Measurements from ENCODE around the gene TTC7B. TPM values are rescaled to one million over a fixed set of nuclear protein-coding genes. Genes with fewer than 3 reads are reported as not detected.

Gene TTC7B
- total and polyA plus RNA-seq, 7 donors, result 5.5 to 70.9 (median 46.8) TPM

GRCh38 chr14:90616881-90617280, 199.3 kb downstream of the TTC7B start:
- TF ChIP-seq POLR2AphosphoS5 (IDR thresholded peaks at IDR 0.05) (no peak), POLR2A (IDR thresholded peaks at IDR 0.05) (no peak), EP300 (IDR thresholded peaks at IDR 0.05) (no peak), CTCF (IDR thresholded peaks at IDR 0.05) (no peak)
- WGBS, 2 donors, result 49 to 65% methylated on average over 7 of the region's 7 CpGs

GRCh38 chr14:90616313-90616712, 199.9 kb downstream of the TTC7B start:
- Histone ChIP-seq H3K9me3 (no peaks in the 10 kb centered on the region), H3K4me1 (peaks cover 0 to 32% (median 9%) of the 10 kb centered on the region in 4 donors), H3K27me3 (no peaks in the 10 kb centered on the region), H3K27ac (peak overlapping the region in 1 of 4 donors; percentile 47), H3K36me3 (peaks cover 0 to 6% (median 1%) of the 10 kb centered on the region in 4 donors), H3K4me3 (no peak overlapping the region)
- intact Hi-C loops (cut with DNase I), result no loop called here
- DNase-seq, result peak; percentile 48
- TF ChIP-seq CTCF (IDR thresholded peaks at IDR 0.05), result no peak
- TF ChIP-seq EP300 (IDR thresholded peaks at IDR 0.05), result no peak
- no peak for TF ChIP-seq POLR2A (IDR thresholded peaks at IDR 0.05)
- no peak for TF ChIP-seq POLR2AphosphoS5 (IDR thresholded peaks at IDR 0.05)
- 88 to 93% methylated on average over 10 of the region's 10 CpGs for WGBS, 2 donors

More at GRCh38 chr14:90616881-90617280, 199.3 kb downstream of the TTC7B start:
- peak; percentile 36 for DNase-seq
- H3K27me3 ChIP-seq, result no peaks in the 10 kb centered on the region
- peaks cover 0 to 6% (median 1%) of the 10 kb centered on the region in 4 donors for H3K36me3 ChIP-seq
- no peak overlapping the region for H3K27ac ChIP-seq
- no peak overlapping the region for H3K4me3 ChIP-seq
- H3K9me3 ChIP-seq, result no peaks in the 10 kb centered on the region
- intact Hi-C loops (cut with DNase I), result no loop called here
- peaks cover 0 to 26% (median 9%) of the 10 kb centered on the region in 4 donors for H3K4me1 ChIP-seq

- H3K4me3 ChIP-seq, result no peak overlapping the region
- peaks cover 0 to 33% (median 9%) of the 10 kb centered on the region in 4 donors for H3K4me1 ChIP-seq
- peak; percentile 61 for DNase-seq
- WGBS, 2 donors, result 86 to 90% methylated on average over 9 of the region's 9 CpGs
- peak overlapping the region in 3 of 4 donors; percentile 46 to 60 (median 47) for H3K27ac ChIP-seq
- H3K9me3 ChIP-seq, result no peaks in the 10 kb centered on the region
- TF ChIP-seq CTCF (IDR thresholded peaks at IDR 0.05) (no peak), EP300 (IDR thresholded peaks at IDR 0.05) (no peak), POLR2AphosphoS5 (IDR thresholded peaks at IDR 0.05) (no peak), POLR2A (IDR thresholded peaks at IDR 0.05) (no peak)
- intact Hi-C loops (cut with DNase I), result no loop called here
- peaks cover 0 to 6% (median 1%) of the 10 kb centered on the region in 4 donors for H3K36me3 ChIP-seq
- no peaks in the 10 kb centered on the region for H3K27me3 ChIP-seq
Measured at GRCh38 chr14:90615517-90616060, 200.6 kb downstream of the TTC7B start.

GRCh38 chr14:90614696-90615516, 201.3 kb downstream of the TTC7B start:
- DNase-seq, result no peak
- TF ChIP-seq EP300 (IDR thresholded peaks at IDR 0.05), result no peak
- no peak for TF ChIP-seq CTCF (IDR thresholded peaks at IDR 0.05)
- no peak for TF ChIP-seq POLR2AphosphoS5 (IDR thresholded peaks at IDR 0.05)
- TF ChIP-seq POLR2A (IDR thresholded peaks at IDR 0.05), result no peak
- H3K4me1 ChIP-seq, result peaks cover 0 to 35% (median 10%) of the 10 kb centered on the region in 4 donors
- H3K9me3 ChIP-seq, result no peaks in the 10 kb centered on the region
- intact Hi-C loops (cut with DNase I), result no loop called here
- WGBS, 2 donors, result 90 to 91% methylated on average over 10 of the region's 10 CpGs
- H3K27me3 ChIP-seq, result no peaks in the 10 kb centered on the region
- peaks cover 0 to 6% (median 1%) of the 10 kb centered on the region in 4 donors for H3K36me3 ChIP-seq
- H3K27ac ChIP-seq, result peak overlapping the region in 3 of 4 donors; percentile 46 to 60 (median 47)
- no peak overlapping the region for H3K4me3 ChIP-seq
